Osteoblast (primary cell): ENCODE measurements around the gene ALDH6A1. TPM values are rescaled to one million over a fixed set of nuclear protein-coding genes. Genes with fewer than 3 reads are reported as not detected.
A peak's percentile ranks its signal among the peaks of the same experiment; 100 is the strongest.
"Not testable (repeated sequence)": the region's sequence is repeated elsewhere in the genome, so short reads cannot be mapped to it uniquely, and the experiment has no call there.

Experiments used
- DNase-seq: peaks from one replicate; pipeline ENCODE4 v3.0.0; 2011; ENCODE audit warnings: low spot score, mixed read lengths; ENCODE audit not compliant: insufficient read length; ENCODE audit errors: missing footprints
- H2AFZ ChIP-seq: 2 replicates; pipeline ENCODE4 v1.6.0; 2011; ENCODE audit warnings: mild to moderate bottlenecking, low read length
- H3K27ac ChIP-seq: 2 replicates; pipeline ENCODE4 v1.5.1; 2011; ENCODE audit warnings: mild to moderate bottlenecking, low read depth, low read length, moderate library complexity
- H3K27me3 ChIP-seq: 2 replicates; pipeline ENCODE4 v1.6.0; 2012; ENCODE audit warnings: mild to moderate bottlenecking, control low read depth, inconsistent platforms, low read length, moderate library complexity; ENCODE audit not compliant: insufficient read depth
- H3K36me3 ChIP-seq: 2 replicates; pipeline ENCODE4 v1.5.1; 2011; ENCODE audit warnings: mild to moderate bottlenecking, low read length, control low read depth, moderate library complexity; ENCODE audit not compliant: insufficient read depth
- H3K4me1 ChIP-seq: 2 replicates; pipeline ENCODE4 v1.5.1; 2011; ENCODE audit warnings: mild to moderate bottlenecking, low read length, control low read depth, moderate library complexity; ENCODE audit not compliant: insufficient read depth
- H3K4me2 ChIP-seq: 2 replicates; pipeline ENCODE4 v1.6.0; 2011; ENCODE audit warnings: mild to moderate bottlenecking, low read length; ENCODE audit not compliant: insufficient read depth
- H3K4me3 ChIP-seq: fragments of 200-600 bp; sonication (generic); 3 replicates; pipeline ENCODE4 v1.5.1; 2012; ENCODE audit warnings: mild to moderate bottlenecking, low read length, inconsistent platforms; ENCODE audit not compliant: insufficient read depth
- H3K79me2 ChIP-seq: 2 replicates; pipeline ENCODE4 v1.6.0; 2012; ENCODE audit warnings: mild to moderate bottlenecking, low read length, control low read depth, inconsistent platforms; ENCODE audit not compliant: insufficient read depth
- H3K9me3 ChIP-seq: 2 replicates; pipeline ENCODE4 v1.5.1; 2011; ENCODE audit warnings: low read depth, low read length, control low read depth
- H4K20me1 ChIP-seq: 2 replicates; pipeline ENCODE4 v1.6.0; 2012; ENCODE audit warnings: mild to moderate bottlenecking, low read length, control low read depth; ENCODE audit not compliant: insufficient read depth
- CTCF ChIP-seq: IDR thresholded peaks from 2 replicates; pipeline ENCODE4 v1.5.1; 2011; ENCODE audit warnings: mild to moderate bottlenecking, low read depth, low read length, moderate library complexity; ENCODE audit errors: extremely low read depth
- total RNA-seq: library from RNA; depleted of rRNA; stranded (reverse); fragments of >200 nt; gene quantifications from 2 replicates; pipeline ENCODE4 v1.2.3, GENCODE V29; 2012

Gene ALDH6A1
- total RNA-seq: 30.1 and 31.5 TPM in 2 replicates

GRCh38 chr14:74084277-74085046, at the start of gene ALDH6A1, which contains the start of gene LIN52:
Gene ALDH6A1 (minus strand): TSS chr14:74084453. CDS start chr14:74084394, 59 bp downstream.
Gene LIN52 (plus strand): TSS chr14:74084956. CDS start chr14:74084975, 19 bp downstream.
- Histone ChIP-seq H2AFZ (peak within 1 kb of the TSS; percentile 98), H3K4me3 (peak within 1 kb of the TSS; percentile 96), H3K27me3 (no peaks in the 10 kb centered on the region), H4K20me1 (no peaks in the 10 kb centered on the region), H3K4me1 (peaks cover 22% of the 10 kb centered on the region), H3K9me3 (no peaks in the 10 kb centered on the region), H3K36me3 (peaks cover 2% of the 10 kb centered on the region), H3K79me2 (peaks cover 27% of the 10 kb centered on the region), H3K27ac (peak within 1 kb of the TSS; percentile 87), H3K4me2 (peak within 1 kb of the TSS; percentile 100)
- no peak for TF ChIP-seq CTCF
- DNase-seq: peak; percentile 98

GRCh38 chr14:74127634-74128033, 43.4 kb upstream of the ALDH6A1 start:
- Histone ChIP-seq H3K36me3 (no peaks in the 10 kb centered on the region), H3K9me3 (no peaks in the 10 kb centered on the region), H4K20me1 (peaks cover 3% of the 10 kb centered on the region), H3K27ac (no peak overlapping the region), H3K27me3 (no peaks in the 10 kb centered on the region), H3K4me1 (no peaks in the 10 kb centered on the region), H2AFZ (no peak overlapping the region), H3K4me2 (no peak overlapping the region), H3K4me3 (no peak overlapping the region), H3K79me2 (no peaks in the 10 kb centered on the region)
- DNase-seq: no peak
- no peak for TF ChIP-seq CTCF

GRCh38 chr14:74126315-74127013, 42.2 kb upstream of the ALDH6A1 start:
- no peak for DNase-seq
- TF ChIP-seq CTCF: no peak
- H3K27me3 ChIP-seq: no peaks in the 10 kb centered on the region
- H2AFZ ChIP-seq: no peak overlapping the region
- no peak overlapping the region for H3K4me2 ChIP-seq
- no peak overlapping the region for H3K27ac ChIP-seq
- H3K79me2 ChIP-seq: no peaks in the 10 kb centered on the region
- no peaks in the 10 kb centered on the region for H3K4me1 ChIP-seq
- H3K4me3 ChIP-seq: no peak overlapping the region
- peaks cover 3% of the 10 kb centered on the region for H4K20me1 ChIP-seq
- H3K36me3 ChIP-seq: no peaks in the 10 kb centered on the region
- no peaks in the 10 kb centered on the region for H3K9me3 ChIP-seq

DNA sequence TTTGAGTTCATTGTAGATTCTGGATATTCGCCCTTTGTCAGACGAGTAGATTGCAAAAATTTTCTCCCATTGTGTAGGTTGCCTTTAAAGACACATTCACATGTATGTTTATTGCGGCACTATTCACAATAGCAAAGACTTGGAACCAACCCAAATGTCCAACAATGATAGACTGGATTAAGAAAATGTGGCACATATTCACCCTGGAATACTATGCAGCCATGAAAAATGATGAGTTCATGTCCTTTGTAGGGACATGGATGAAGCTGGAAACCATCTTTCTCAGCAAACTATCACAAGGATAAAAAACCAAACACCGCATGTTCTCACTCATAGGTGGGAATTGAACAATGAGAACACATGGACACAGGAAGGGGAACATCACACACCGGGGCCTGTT, 41.2 kb upstream of the ALDH6A1 start:
- H3K4me1 ChIP-seq, H3K9me3 ChIP-seq, H3K79me2 ChIP-seq, H3K4me3 ChIP-seq, H3K27ac ChIP-seq, H3K36me3 ChIP-seq, H2AFZ ChIP-seq, H3K4me2 ChIP-seq, DNase-seq, H4K20me1 ChIP-seq, H3K27me3 ChIP-seq: not testable (repeated sequence)
